ENCODE measurements around the gene CPT1C.

DNA sequence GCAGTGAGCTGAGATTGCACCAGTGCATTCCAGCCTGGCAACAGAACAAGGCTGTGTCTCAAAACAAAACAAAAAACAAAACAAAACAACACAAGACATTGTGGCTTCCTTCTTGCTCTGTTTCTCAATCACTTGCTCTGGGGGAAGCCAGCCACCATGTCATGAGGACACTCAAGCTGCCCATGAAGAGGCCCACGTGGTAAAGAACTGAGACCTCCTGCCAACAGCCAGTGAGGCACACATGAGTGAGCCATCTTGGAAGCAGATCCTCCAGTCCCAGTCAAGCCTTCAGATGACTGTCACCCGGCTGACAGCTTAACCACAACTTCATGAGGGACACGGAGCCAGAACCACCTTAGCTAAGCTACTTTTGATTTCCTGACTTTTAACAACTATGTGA, 25.2 kb downstream of the CPT1C start:
- TF ChIP-seq EZH2 (IDR thresholded peaks at IDR 0.05; ENCODE audit: borderline replicate concordance) = no peak
- TF ChIP-seq CTCF (IDR thresholded peaks at IDR 0.05; ENCODE audit: poor library complexity) = no peak
- TF ChIP-seq EZH2phosphoT487 (IDR thresholded peaks at IDR 0.05; ENCODE audit: low read depth, severe bottlenecking, unreplicated experiment) = no peak

Measured in hepatocyte (in vitro differentiated cells).